PC-3 (cell line): ENCODE measurements around the gene PPP2CA. TPM values are rescaled to one million over a fixed set of nuclear protein-coding genes. Genes with fewer than 3 reads are reported as not detected.
"Not testable (repeated sequence)": the region's sequence is repeated elsewhere in the genome, so short reads cannot be mapped to it uniquely, and the experiment has no call there.

Experiments used
- ATAC-seq: fragments of 200-7000 bp; cut with Tn5 transposase; 2 replicates; pipeline ENCODE4 v1.9.1; 2020; ENCODE audit warnings: mild to moderate bottlenecking, moderate library complexity
- BruUV-seq: library from RNA; stranded (reverse); fragments of 400-500 nt; replicated peaks from 2 replicates; lab custom pipeline; 2021; lab: Mats Ljungman, UMichigan
- CTCF ChIA-PET: fragments of 300-600 bp; sonication (Branson Sonifier 250); formaldehyde crosslinking; loops from one replicate; lab custom pipeline; 2022; ENCODE audit warnings: antibody characterized with exemption; lab: Charles Lee
- POLR2A ChIA-PET: fragments of 300-600 bp; sonication (Branson Sonifier 250); formaldehyde crosslinking; loops from one replicate; lab custom pipeline; 2022; ENCODE audit warnings: antibody characterized with exemption; ENCODE audit not compliant: unreplicated experiment; lab: Charles Lee
- DNase-seq: peaks from one replicate; pipeline ENCODE4 v3.0.0-alpha.2; 2015
- H2AFZ ChIP-seq: fragments of 300-600 bp; sonication (generic); 2 replicates; pipeline ENCODE4 v1.6.0; 2016; ENCODE audit warnings: antibody characterized with exemption, low read length
- H3F3A ChIP-seq: fragments of 300-600 bp; sonication (generic); one replicate; pipeline ENCODE4 v1.6.0; 2017; ENCODE audit warnings: antibody characterized with exemption, low read length, control low read depth, mild to moderate bottlenecking; ENCODE audit not compliant: unreplicated experiment
- H3K27ac ChIP-seq: fragments of 300-600 bp; sonication (generic); 2 replicates; pipeline ENCODE4 v1.5.1; 2016; ENCODE audit warnings: mild to moderate bottlenecking, low read length
- H3K27me3 ChIP-seq: fragments of 300-600 bp; sonication (generic); 2 replicates; pipeline ENCODE4 v1.6.1; 2016; ENCODE audit warnings: low read length, mixed read lengths
- H3K36me3 ChIP-seq: fragments of 300-600 bp; sonication (generic); 2 replicates; pipeline ENCODE4 v1.6.1; 2016; ENCODE audit warnings: low read depth, mixed run types, low read length, mixed read lengths
- H3K4me1 ChIP-seq: fragments of 300-600 bp; sonication (generic); 2 replicates; pipeline ENCODE4 v1.5.1; 2016; ENCODE audit warnings: low read length; ENCODE audit not compliant: insufficient read depth
- H3K4me2 ChIP-seq: fragments of 300-600 bp; sonication (generic); 2 replicates; pipeline ENCODE4 v1.6.0; 2016; ENCODE audit warnings: low read length
- H3K4me3 ChIP-seq: fragments of 300-600 bp; sonication (generic); 2 replicates; pipeline ENCODE4 v1.5.1; 2016; ENCODE audit warnings: mild to moderate bottlenecking, low read length, mixed read lengths
- H3K79me2 ChIP-seq: fragments of 300-600 bp; sonication (generic); 2 replicates; pipeline ENCODE4 v1.6.1; 2017; ENCODE audit warnings: low read length, mixed read lengths
- H3K9ac ChIP-seq: fragments of 300-600 bp; sonication (generic); 2 replicates; pipeline ENCODE4 v1.6.0; 2016; ENCODE audit warnings: mild to moderate bottlenecking, low read length
- H3K9me2 ChIP-seq: fragments of 300-600 bp; sonication (generic); replicated peaks from 2 replicates; pipeline ENCODE4 v1.6.1; 2016; ENCODE audit warnings: mixed run types, low read length, mixed read lengths
- H3K9me3 ChIP-seq: fragments of 300-600 bp; sonication (generic); 2 replicates; pipeline ENCODE4 v1.6.1; 2016; ENCODE audit warnings: low read length, mixed read lengths
- H4K20me1 ChIP-seq: fragments of 300-600 bp; sonication (generic); 2 replicates; pipeline ENCODE4 v1.6.1; 2016; ENCODE audit warnings: low read length, mixed read lengths
- CTCF ChIP-seq: fragments of 300-600 bp; sonication (generic); conservative IDR thresholded peaks from 2 replicates; pipeline ENCODE4 v1.5.1; 2017; ENCODE audit warnings: antibody characterized with exemption, low read depth, mild to moderate bottlenecking, low read length
- EZH2 ChIP-seq: fragments of 300-600 bp; sonication (generic); IDR thresholded peaks from one replicate; pipeline ENCODE4 v1.6.1; 2017; ENCODE audit warnings: antibody characterized with exemption, mild to moderate bottlenecking, low read length; ENCODE audit not compliant: unreplicated experiment
- EZH2phosphoT487 ChIP-seq: fragments of 300-600 bp; sonication (generic); IDR thresholded peaks from 2 replicates; pipeline ENCODE4 v1.6.1; 2018; ENCODE audit warnings: mild to moderate bottlenecking, antibody characterized with exemption, low read length, borderline replicate concordance
- intact Hi-C: fragments of 100-400 bp; cut with micrococcal nuclease; formaldehyde crosslinking; loops from 2 replicates; pipeline ENCODE4 v1.9.0; 2023
- total RNA-seq: library from RNA; depleted of rRNA; stranded (reverse); fragments of >200 nt; gene quantifications from 2 replicates; pipeline ENCODE4 v1.2.3, GENCODE V29; 2014

Gene PPP2CA
- total RNA-seq, 1 experiment from 2014 or later: 184 TPM

- no peak overlapping the region for H3K9ac ChIP-seq
- no peaks in the 10 kb centered on the region for H3F3A ChIP-seq
- no peak for TF ChIP-seq EZH2phosphoT487
- TF ChIP-seq CTCF: no peak
- TF ChIP-seq EZH2: no peak
- H3K27ac ChIP-seq: no peak overlapping the region
- no peak for ATAC-seq
- H4K20me1 ChIP-seq: peaks cover 75% of the 10 kb centered on the region
- no peak overlapping the region for H3K4me3 ChIP-seq
- no peak for DNase-seq
- POLR2A ChIA-PET: no interaction called here
- CTCF ChIA-PET: no interaction called here
- H3K4me2 ChIP-seq: no peak overlapping the region
- no peaks in the 10 kb centered on the region for H3K9me3 ChIP-seq
- no peaks in the 10 kb centered on the region for H3K9me2 ChIP-seq
- no peaks in the 10 kb centered on the region for H3K4me1 ChIP-seq
- BruUV-seq: no TSS peak
- intact Hi-C loops: no loop called here
- H3K27me3 ChIP-seq: no peaks in the 10 kb centered on the region
- H3K79me2 ChIP-seq: peaks cover 100% of the 10 kb centered on the region
- no peak overlapping the region for H2AFZ ChIP-seq
- peaks cover 24% of the 10 kb centered on the region for H3K36me3 ChIP-seq
Observed at GRCh38 chr5:134215757-134216156, 10.1 kb downstream of the PPP2CA start.

GRCh38 chr5:134211263-134212031 is 14.4 kb downstream of the PPP2CA start:
- Histone ChIP-seq H3K79me2 (peaks cover 100% of the 10 kb centered on the region), H4K20me1 (peaks cover 80% of the 10 kb centered on the region), H3K36me3 (peaks cover 19% of the 10 kb centered on the region)
- H3K27me3 ChIP-seq, DNase-seq, H3K4me3 ChIP-seq, H3F3A ChIP-seq, intact Hi-C loops, ATAC-seq, H3K4me2 ChIP-seq, H3K9me3 ChIP-seq, CTCF ChIA-PET, H3K9me2 ChIP-seq, H3K9ac ChIP-seq, BruUV-seq, POLR2A ChIA-PET, H3K4me1 ChIP-seq, H3K27ac ChIP-seq, H2AFZ ChIP-seq: not testable (repeated sequence)

GRCh38 chr5:134209477-134210245 is 16.2 kb downstream of the PPP2CA start:
- Histone ChIP-seq H3K79me2 (peaks cover 100% of the 10 kb centered on the region), H3K4me3 (no peak overlapping the region), H3K9me2 (no peaks in the 10 kb centered on the region), H3K4me2 (no peak overlapping the region), H3F3A (no peaks in the 10 kb centered on the region), H3K9ac (no peak overlapping the region), H3K27me3 (no peaks in the 10 kb centered on the region), H3K4me1 (no peaks in the 10 kb centered on the region), H4K20me1 (peaks cover 85% of the 10 kb centered on the region), H3K36me3 (peaks cover 20% of the 10 kb centered on the region), H2AFZ (no peak overlapping the region), H3K27ac (no peak overlapping the region), H3K9me3 (no peaks in the 10 kb centered on the region)
- CTCF ChIA-PET: no interaction called here
- POLR2A ChIA-PET: no interaction called here
- ATAC-seq (no peak), DNase-seq (no peak)
- intact Hi-C loops: no loop called here
- TF ChIP-seq EZH2phosphoT487: no peak
- TF ChIP-seq CTCF: no peak
- TF ChIP-seq EZH2: no peak
- BruUV-seq: no TSS peak
